IMR-90 (cell line): ENCODE measurements around the gene NKAIN2. TPM values are rescaled to one million over a fixed set of nuclear protein-coding genes. Genes with fewer than 3 reads are reported as not detected.

Experiments
- ATAC-seq: fragments of 200-7000 bp; cut with Tn5 transposase; 2 replicates; pipeline ENCODE4 v1.9.1; 2020; ENCODE audit warnings: low read depth, mild to moderate bottlenecking, moderate library complexity
- BruUV-seq: library from RNA; stranded (reverse); fragments of 400-500 nt; replicated peaks from 2 replicates; lab custom pipeline; 2021; lab: Mats Ljungman, UMichigan
- CTCF ChIA-PET: fragments of 300-600 bp; formaldehyde crosslinking; extraction: SDS; loops from one replicate; lab custom pipeline; 2021; ENCODE audit warnings: antibody characterized with exemption; lab: Yijun Ruan, JAX
- POLR2A ChIA-PET: fragments of 300-600 bp; sonication (Branson Sonifier 250); formaldehyde crosslinking; loops from one replicate; lab custom pipeline; 2022; ENCODE audit warnings: antibody characterized with exemption; ENCODE audit not compliant: unreplicated experiment; lab: Charles Lee
- DNase-seq: peaks from one replicate; pipeline ENCODE4 v3.0.0; 2013
- H2AFZ ChIP-seq: replicated peaks from 2 replicates; pipeline ENCODE3; 2013; ENCODE audit warnings: low read length, mild to moderate bottlenecking; ENCODE audit not compliant: poor library complexity
- H2AK5ac ChIP-seq: 2 replicates; pipeline ENCODE4 v1.6.1; 2013; ENCODE audit warnings: low read depth, low read length, inconsistent platforms
- H2AK9ac ChIP-seq: replicated peaks from 2 replicates; pipeline ENCODE3; 2013; ENCODE audit warnings: mild to moderate bottlenecking, low read depth, low read length, moderate library complexity; ENCODE audit not compliant: poor library complexity
- H2BK120ac ChIP-seq: 2 replicates; pipeline ENCODE4 v1.6.1; 2013; ENCODE audit warnings: low read depth, low read length, inconsistent platforms
- H2BK15ac ChIP-seq: 3 replicates; pipeline ENCODE4 v1.6.1; 2013; ENCODE audit warnings: low read depth, low read length, inconsistent platforms
- H2BK20ac ChIP-seq: 2 replicates; pipeline ENCODE4 v1.6.1; 2013; ENCODE audit warnings: low read depth, mild to moderate bottlenecking, inconsistent platforms, low read length, moderate library complexity
- H2BK5ac ChIP-seq: 2 replicates; pipeline ENCODE4 v1.6.1; 2013; ENCODE audit warnings: mild to moderate bottlenecking, low read depth, low read length, inconsistent platforms; ENCODE audit not compliant: poor library complexity, severe bottlenecking
- H3K14ac ChIP-seq: replicated peaks from 2 replicates; pipeline ENCODE4 v1.6.1; 2013; ENCODE audit warnings: low read depth, low read length, inconsistent platforms
- H3K18ac ChIP-seq: 2 replicates; pipeline ENCODE4 v1.6.1; 2013; ENCODE audit warnings: low read depth, low read length, control low read depth
- H3K23ac ChIP-seq: 2 replicates; pipeline ENCODE4 v1.6.1; 2013; ENCODE audit warnings: low read depth, low read length, inconsistent platforms
- H3K27ac ChIP-seq: 2 replicates; pipeline ENCODE4 v1.5.1; 2013; ENCODE audit warnings: mild to moderate bottlenecking, control low read depth, low read length; ENCODE audit not compliant: insufficient read depth
- H3K27me3 ChIP-seq: 2 replicates; pipeline ENCODE4 v1.6.1; 2013; ENCODE audit warnings: low read length; ENCODE audit not compliant: control insufficient read depth, insufficient read depth
- H3K36me3 ChIP-seq: 2 replicates; pipeline ENCODE4 v1.6.1; 2013; ENCODE audit warnings: low read length, mixed read lengths; ENCODE audit not compliant: control insufficient read depth, insufficient read depth
- H3K4ac ChIP-seq: 2 replicates; pipeline ENCODE4 v1.6.1; 2013; ENCODE audit warnings: low read depth, low read length, inconsistent platforms
- H3K4me1 ChIP-seq: 2 replicates; pipeline ENCODE4 v1.6.1; 2013; ENCODE audit warnings: low read length, mixed read lengths; ENCODE audit not compliant: control insufficient read depth, insufficient read depth
- H3K4me2 ChIP-seq: 2 replicates; pipeline ENCODE4 v1.6.1; 2013; ENCODE audit warnings: low read depth, mild to moderate bottlenecking, control low read depth, low read length, moderate library complexity
- H3K4me3 ChIP-seq: 2 replicates; pipeline ENCODE4 v1.5.1; 2013; ENCODE audit warnings: low read depth, mild to moderate bottlenecking, control low read depth, low read length, moderate library complexity; ENCODE audit not compliant: insufficient read depth
- H3K56ac ChIP-seq: 2 replicates; pipeline ENCODE4 v1.6.1; 2013; ENCODE audit warnings: low read length, inconsistent platforms; ENCODE audit not compliant: insufficient read depth; ENCODE audit errors: extremely low read depth
- H3K79me1 ChIP-seq, 2 experiments: 2 replicates each; pipeline ENCODE4 v1.6.1; 2013; ENCODE audit warnings: low read length in 2 of 2, inconsistent platforms in 1 of 2, low read depth in 1 of 2
- H3K9ac ChIP-seq: 2 replicates; pipeline ENCODE4 v1.6.1; 2013; ENCODE audit warnings: low read depth, low read length, control low read depth
- H3K9me1 ChIP-seq: 2 replicates; pipeline ENCODE4 v1.6.1; 2013; ENCODE audit warnings: low read length, inconsistent platforms; ENCODE audit not compliant: insufficient read depth
- H3K9me3 ChIP-seq: 2 replicates; pipeline ENCODE4 v1.6.1; 2013; ENCODE audit warnings: low read length; ENCODE audit not compliant: control insufficient read depth, insufficient read depth
- H4K20me1 ChIP-seq: 2 replicates; pipeline ENCODE4 v1.6.1; 2013; ENCODE audit warnings: low read length, inconsistent platforms; ENCODE audit not compliant: insufficient read depth
- H4K5ac ChIP-seq: 2 replicates; pipeline ENCODE4 v1.6.1; 2013; ENCODE audit warnings: mild to moderate bottlenecking, low read depth, low read length, control low read depth
- H4K8ac ChIP-seq, 2 experiments: 2 replicates each; pipeline ENCODE4 v1.6.1; 2013; ENCODE audit warnings: low read depth in 2 of 2, low read length in 2 of 2, control low read depth in 1 of 2, inconsistent platforms in 1 of 2
- H4K91ac ChIP-seq: 2 replicates; pipeline ENCODE4 v1.6.1; 2013; ENCODE audit warnings: low read depth, low read length, inconsistent platforms; ENCODE audit not compliant: insufficient read depth
- NFE2L2 ChIP-seq: fragments of 150-350 bp; IDR thresholded peaks from 2 replicates; pipeline ENCODE4 v1.6.1; 2016; ENCODE audit warnings: low read depth, mild to moderate bottlenecking, low read length
- RFX5 ChIP-seq: IDR thresholded peaks from 2 replicates; pipeline ENCODE4 v1.8.0; 2012; ENCODE audit warnings: low read depth, mild to moderate bottlenecking, low read length, moderate library complexity
- SMC3 ChIP-seq: fragments of 150-350 bp; IDR thresholded peaks from 2 replicates; pipeline ENCODE4 v1.6.1; 2016; ENCODE audit warnings: low read depth, mild to moderate bottlenecking, antibody characterized with exemption, low read length, moderate library complexity
- dilution Hi-C: fragments of 300-500 bp; cut with HindIII; formaldehyde crosslinking; loops from one replicate; pipeline ENCODE4 v1.14.3; 2018; ENCODE audit warnings: low sequenced_read_pairs; ENCODE audit not compliant: unreplicated experiment
- in situ Hi-C: fragments of 300-500 bp; cut with MboI; formaldehyde crosslinking; loops from 3 replicates; pipeline ENCODE4 v1.14.3; 2019; ENCODE audit warnings: low sequenced_read_pairs, inconsistent platforms, mixed read lengths
- intact Hi-C: fragments of 100-400 bp; cut with micrococcal nuclease; formaldehyde crosslinking; loops from 2 replicates; pipeline ENCODE4 v1.10.0; 2022
- polyA plus RNA-seq, 3 experiments: library from polyadenylated mRNA; depleted of rRNA; stranded (reverse); fragments of >200 nt; gene quantifications; 2 replicates each; pipeline ENCODE4 v1.2.3, GENCODE V29; 2012; ENCODE audit warnings: low replicate concordance in 1 of 3
- total RNA-seq: library from RNA; depleted of rRNA; stranded (reverse); fragments of >200 nt; gene quantifications from 2 replicates; pipeline ENCODE4 v1.2.3, GENCODE V29; 2012

NKAIN2 gene
- total and polyA plus RNA-seq, 2 of the 4 experiments (the other 2 are of a cell fraction): not detected

DNA sequence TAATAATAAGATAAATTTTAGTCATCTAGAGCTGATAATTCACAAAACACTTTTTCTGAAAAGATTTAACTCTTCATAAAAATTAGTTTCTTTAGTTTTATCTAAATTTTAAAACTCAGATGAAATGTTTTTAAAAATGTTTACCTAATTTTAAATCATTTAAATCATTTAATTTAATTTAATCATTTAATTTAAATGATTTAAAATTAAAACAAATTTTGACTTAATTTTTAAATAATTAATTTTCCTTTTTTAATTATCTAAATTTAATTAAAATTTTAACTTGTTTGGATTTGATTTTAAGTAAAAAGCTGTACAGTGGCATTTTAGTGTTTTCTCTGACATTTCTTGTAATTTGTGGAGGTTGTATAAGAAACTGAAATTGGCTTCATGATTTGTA is 1026.8 kb downstream of the NKAIN2 start:
- CTCF ChIA-PET: interaction anchor here (0.6 kb wide), 1 partner anchor 8 kb away, joined by 7 read pairs; no protein-coding TSS in a partner anchor
- BruUV-seq: no TSS peak
- dilution Hi-C loops (no loop called here), in situ Hi-C loops (no loop called here), intact Hi-C loops (no loop called here)
- Histone ChIP-seq H4K8ac (no peak overlapping the region), H2BK5ac (no peak overlapping the region), H3K4me3 (no peak overlapping the region), H3K27me3 (no peaks in the 10 kb centered on the region), H3K9ac (no peak overlapping the region), H4K5ac (no peak overlapping the region), H4K91ac (no peak overlapping the region), H3K36me3 (no peaks in the 10 kb centered on the region), H3K4ac (no peak overlapping the region), H3K56ac (no peak overlapping the region), H2BK15ac (no peak overlapping the region), H3K23ac (no peak overlapping the region), H2BK120ac (no peak overlapping the region), H3K27ac (no peak overlapping the region), H3K18ac (no peak overlapping the region), H4K20me1 (no peaks in the 10 kb centered on the region), H2BK20ac (no peak overlapping the region), H3K4me1 (no peaks in the 10 kb centered on the region), H3K9me3 (no peaks in the 10 kb centered on the region), H2AK9ac (no peak overlapping the region), H3K14ac (no peak overlapping the region), H2AK5ac (no peak overlapping the region), H3K4me2 (no peak overlapping the region), H3K9me1 (no peaks in the 10 kb centered on the region), H2AFZ (no peak overlapping the region), H3K79me1 (no peaks in the 10 kb centered on the region)
- POLR2A ChIA-PET: no interaction called here
- no peak for TF ChIP-seq RFX5
- TF ChIP-seq SMC3: no peak
- TF ChIP-seq NFE2L2: no peak
- ATAC-seq (no peak), DNase-seq (no peak)
